H9 (cell line): ENCODE results near the gene EPHA3. TPM values are rescaled to one million over a fixed set of nuclear protein-coding genes. Genes with fewer than 3 reads are reported as not detected.
A peak's percentile ranks its signal among the peaks of the same experiment; 100 is the strongest.

ENCODE experiments used
- DNase-seq: peaks from one replicate; pipeline ENCODE4 v3.0.0-alpha.2; 2017
- H2AFZ ChIP-seq: one replicate; pipeline ENCODE4 v1.6.1; 2013; ENCODE audit warnings: mild to moderate bottlenecking, low read length, control low read depth, moderate library complexity
- H2AK5ac ChIP-seq: 2 replicates; pipeline ENCODE4 v1.6.1; 2013; ENCODE audit warnings: low read length, control low read depth, mixed read lengths; ENCODE audit not compliant: insufficient read length
- H2BK120ac ChIP-seq: one replicate; pipeline ENCODE4 v1.6.1; 2013; ENCODE audit warnings: low read depth, mild to moderate bottlenecking, low read length, control low read depth, inconsistent platforms; ENCODE audit not compliant: poor library complexity, severe bottlenecking
- H2BK12ac ChIP-seq: 2 replicates; pipeline ENCODE4 v1.6.1; 2013; ENCODE audit warnings: low read length, control low read depth, mixed read lengths, low read depth; ENCODE audit not compliant: insufficient read length
- H2BK15ac ChIP-seq: 2 replicates; pipeline ENCODE4 v1.6.1; 2013; ENCODE audit warnings: low read depth, low read length, control low read depth
- H2BK20ac ChIP-seq: one replicate; pipeline ENCODE4 v1.6.1; 2013; ENCODE audit warnings: low read depth, mild to moderate bottlenecking, low read length, control low read depth, inconsistent platforms; ENCODE audit not compliant: poor library complexity, severe bottlenecking
- H2BK5ac ChIP-seq: 2 replicates; pipeline ENCODE4 v1.6.1; 2013; ENCODE audit warnings: low read length, control low read depth, mixed read lengths; ENCODE audit not compliant: insufficient read length
- H3K14ac ChIP-seq: 2 replicates; pipeline ENCODE4 v1.6.1; 2013; ENCODE audit warnings: low read length, control low read depth; ENCODE audit not compliant: insufficient read depth
- H3K18ac ChIP-seq: 2 replicates; pipeline ENCODE4 v1.6.1; 2013; ENCODE audit warnings: low read depth, mild to moderate bottlenecking, mixed read lengths, low read length, control low read depth; ENCODE audit not compliant: insufficient read length
- H3K23ac ChIP-seq: 2 replicates; pipeline ENCODE4 v1.6.1; 2013; ENCODE audit warnings: low read length, control low read depth, mixed read lengths, low read depth; ENCODE audit not compliant: insufficient read length
- H3K23me2 ChIP-seq: 2 replicates; pipeline ENCODE4 v1.6.1; 2013; ENCODE audit warnings: low read depth, mild to moderate bottlenecking, mixed read lengths, low read length, control low read depth; ENCODE audit not compliant: insufficient read length, poor library complexity, severe bottlenecking
- H3K27ac ChIP-seq: 2 replicates; pipeline ENCODE4 v1.5.1; 2013; ENCODE audit warnings: low read length, control low read depth, mixed read lengths, low read depth; ENCODE audit not compliant: insufficient read length
- H3K27me3 ChIP-seq: 2 replicates; pipeline ENCODE4 v1.6.1; 2013; ENCODE audit warnings: low read length, control low read depth, inconsistent platforms; ENCODE audit not compliant: insufficient read depth
- H3K4ac ChIP-seq: 2 replicates; pipeline ENCODE4 v1.6.1; 2013; ENCODE audit warnings: low read depth, mild to moderate bottlenecking, control low read depth, inconsistent platforms, low read length, moderate library complexity
- H3K4me1 ChIP-seq: 2 replicates; pipeline ENCODE4 v1.6.1; 2013; ENCODE audit warnings: low read length, control low read depth, inconsistent platforms; ENCODE audit not compliant: insufficient read depth
- H3K4me2 ChIP-seq: 2 replicates; pipeline ENCODE4 v1.6.1; 2013; ENCODE audit warnings: low read length, control low read depth, mixed read lengths; ENCODE audit not compliant: insufficient read length, insufficient read depth
- H3K56ac ChIP-seq: 2 replicates; pipeline ENCODE4 v1.6.1; 2013; ENCODE audit warnings: low read depth, mild to moderate bottlenecking, mixed read lengths, low read length, control low read depth; ENCODE audit not compliant: insufficient read length
- H3K79me1 ChIP-seq: 2 replicates; pipeline ENCODE4 v1.6.1; 2013; ENCODE audit warnings: low read depth, mild to moderate bottlenecking, moderate library complexity, low read length, control low read depth, inconsistent platforms; ENCODE audit not compliant: insufficient read depth, poor library complexity, severe bottlenecking
- H3K79me2 ChIP-seq: 2 replicates; pipeline ENCODE4 v1.6.1; 2013; ENCODE audit warnings: low read length, control low read depth, inconsistent platforms; ENCODE audit not compliant: insufficient read depth
- H3K9ac ChIP-seq: 2 replicates; pipeline ENCODE4 v1.6.1; 2013; ENCODE audit warnings: low read length, control low read depth, mixed read lengths; ENCODE audit not compliant: insufficient read length; ENCODE audit errors: extremely low read depth
- H3K9me3 ChIP-seq: one replicate; pipeline ENCODE4 v1.6.1; 2013; ENCODE audit warnings: low read depth, low read length, inconsistent platforms; ENCODE audit not compliant: control insufficient read depth
- H3T11ph ChIP-seq: one replicate; pipeline ENCODE4 v1.6.1; 2013; ENCODE audit warnings: mild to moderate bottlenecking, low read length, control low read depth, inconsistent platforms
- H4K20me1 ChIP-seq: one replicate; pipeline ENCODE4 v1.6.1; 2013; ENCODE audit not compliant: control insufficient read depth, insufficient read length, insufficient read depth
- H4K5ac ChIP-seq: 2 replicates; pipeline ENCODE4 v1.6.1; 2013; ENCODE audit warnings: low read depth, mild to moderate bottlenecking, mixed read lengths, low read length, control low read depth; ENCODE audit not compliant: insufficient read length
- H4K8ac ChIP-seq: replicated peaks from 2 replicates; pipeline ENCODE4 v1.6.1; 2013; ENCODE audit warnings: low read length, control low read depth, mixed read lengths, low read depth; ENCODE audit not compliant: insufficient read length
- H4K91ac ChIP-seq: 2 replicates; pipeline ENCODE4 v1.6.1; 2013; ENCODE audit warnings: low read depth, mild to moderate bottlenecking, moderate library complexity, mixed read lengths, low read length, control low read depth; ENCODE audit not compliant: insufficient read length
- H3K27ac Mint-ChIP-seq, 3 experiments: 2 replicates in 2 of 3; 3 replicates in 1 of 3; pipeline ENCODE4 v1.8.0; 2020 to 2021; ENCODE audit warnings: mixed read lengths in 3 of 3, mild to moderate bottlenecking in 1 of 3, moderate library complexity in 1 of 3
- H3K27me3 Mint-ChIP-seq: 2 replicates; pipeline ENCODE4 v1.8.0; 2021; ENCODE audit warnings: low read depth, mild to moderate bottlenecking, moderate library complexity, mixed read lengths
- H3K36me3 Mint-ChIP-seq, 3 experiments: 2 replicates in 2 of 3; 3 replicates in 1 of 3; pipeline ENCODE4 v1.8.0; 2020 to 2021; ENCODE audit warnings: low read depth in 3 of 3, mixed read lengths in 3 of 3; ENCODE audit not compliant: insufficient read depth in 1 of 3
- H3K4me1 Mint-ChIP-seq, 2 experiments: 2 replicates each; pipeline ENCODE4 v1.8.0; 2020; ENCODE audit warnings: mixed read lengths in 2 of 2
- H3K4me3 Mint-ChIP-seq, 2 experiments: 2 replicates in 1 of 2; 3 replicates in 1 of 2; pipeline ENCODE4 v1.8.0; 2020 to 2021; ENCODE audit warnings: mild to moderate bottlenecking in 2 of 2, mixed read lengths in 2 of 2, moderate library complexity in 1 of 2
- H3K9me3 Mint-ChIP-seq, 2 experiments: 2 replicates in 1 of 2; 3 replicates in 1 of 2; pipeline ENCODE4 v1.8.0; 2020; ENCODE audit warnings: mild to moderate bottlenecking in 2 of 2, mixed read lengths in 2 of 2, moderate library complexity in 1 of 2
- CTCF ChIP-seq: fragments of 200-600 bp; sonication (generic); conservative IDR thresholded peaks from 3 replicates; pipeline ENCODE4 v1.8.0; 2021; ENCODE audit warnings: antibody characterized with exemption, mild to moderate bottlenecking
- WGBS: extraction: QIAGEN DNeasy Blood & Tissue Kit; methylation state at CpG from one replicate; pipeline ENCODE4 v1.1.7; 2013; ENCODE audit warnings: missing lambda C conversion rate, low lambda C conversion rate, mixed read lengths; ENCODE audit not compliant: insufficient read length; ENCODE audit errors: extremely low coverage; 5-methylcytosine and 5-hydroxymethylcytosine counted together
- total RNA-seq: library from RNA; stranded (reverse); gene quantifications from 2 replicates; pipeline ENCODE4 v1.2.1, GENCODE V29; 2021

EPHA3 gene
- total RNA-seq, 1 experiment from 2014 or later, result 0.66 TPM

DNA sequence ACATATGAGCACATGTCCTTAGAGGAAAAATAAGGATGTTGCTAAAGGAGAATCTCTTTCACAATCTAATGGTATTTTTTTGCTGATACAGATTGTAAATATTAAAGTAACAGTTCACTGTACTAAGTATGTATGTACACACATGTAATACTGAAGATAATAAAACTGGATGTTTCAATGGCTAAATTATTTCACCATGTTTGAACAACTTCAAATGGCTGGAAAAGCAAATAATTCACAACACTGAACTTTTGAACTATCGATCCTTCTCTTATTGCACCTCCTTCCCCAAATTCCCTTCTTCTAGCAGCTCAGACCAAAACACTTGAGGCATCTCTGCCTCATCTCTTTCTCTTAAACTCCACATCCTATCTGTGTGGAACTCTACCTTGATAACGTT, 149.5 kb downstream of the EPHA3 start:
- Mint-ChIP-seq H3K4me3 (no peak overlapping the region), H3K27ac (no peak overlapping the region; a peak in 1 of 7 replicates), H3K27me3 (no peaks in the 10 kb centered on the region), H3K4me1 (peaks cover 7 to 8% of the 10 kb centered on the region in 2 experiments), H3K36me3 (no peaks in the 10 kb centered on the region; a peak in 1 of 7 replicates), H3K9me3 (peaks cover 0 to 2% of the 10 kb centered on the region in 2 experiments; a peak in 1 of 5 replicates)
- Histone ChIP-seq H2BK120ac (no peak overlapping the region), H4K8ac (no peak overlapping the region), H3K18ac (no peak overlapping the region), H3K4ac (no peak overlapping the region), H3K56ac (no peak overlapping the region), H2BK20ac (no peak overlapping the region), H3T11ph (no peak overlapping the region), H3K23ac (no peak overlapping the region), H3K9me3 (no peaks in the 10 kb centered on the region), H2AFZ (peak overlapping the region; percentile 62), H3K27ac (no peak overlapping the region), H4K91ac (no peak overlapping the region), H3K4me1 (no peaks in the 10 kb centered on the region; the same call in 1 of the 2 replicates), H2BK15ac (no peak overlapping the region), H2AK5ac (no peak overlapping the region), H3K14ac (no peak overlapping the region), H3K23me2 (no peaks in the 10 kb centered on the region), H3K9ac (no peak overlapping the region), H2BK12ac (no peak overlapping the region), H4K20me1 (no peaks in the 10 kb centered on the region), H4K5ac (no peak overlapping the region), H3K79me1 (no peaks in the 10 kb centered on the region), H3K79me2 (no peaks in the 10 kb centered on the region), H3K27me3 (no peaks in the 10 kb centered on the region), H2BK5ac (no peak overlapping the region), H3K4me2 (no peak overlapping the region)
- no peak for DNase-seq
- TF ChIP-seq CTCF, result no peak
- no CpG with 5 or more reads among the region's 2 CpGs for WGBS
